Measurements from ENCODE around the gene PHLDB2.

PHLDB2 gene

GRCh38 chr3:111926266-111926676 is 67.2 kb downstream of the PHLDB2 start:
- DNase-seq = no peak

GRCh38 chr3:111928613-111929012 is 69.5 kb downstream of the PHLDB2 start:
- no peak for DNase-seq

- DNase-seq = no peak
These were observed 70.4 kb downstream of the PHLDB2 start for GRCh38 chr3:111929484-111929883.

GRCh38 chr3:111932946-111933345 is 73.9 kb downstream of the PHLDB2 start:
- no peak for DNase-seq

DNA sequence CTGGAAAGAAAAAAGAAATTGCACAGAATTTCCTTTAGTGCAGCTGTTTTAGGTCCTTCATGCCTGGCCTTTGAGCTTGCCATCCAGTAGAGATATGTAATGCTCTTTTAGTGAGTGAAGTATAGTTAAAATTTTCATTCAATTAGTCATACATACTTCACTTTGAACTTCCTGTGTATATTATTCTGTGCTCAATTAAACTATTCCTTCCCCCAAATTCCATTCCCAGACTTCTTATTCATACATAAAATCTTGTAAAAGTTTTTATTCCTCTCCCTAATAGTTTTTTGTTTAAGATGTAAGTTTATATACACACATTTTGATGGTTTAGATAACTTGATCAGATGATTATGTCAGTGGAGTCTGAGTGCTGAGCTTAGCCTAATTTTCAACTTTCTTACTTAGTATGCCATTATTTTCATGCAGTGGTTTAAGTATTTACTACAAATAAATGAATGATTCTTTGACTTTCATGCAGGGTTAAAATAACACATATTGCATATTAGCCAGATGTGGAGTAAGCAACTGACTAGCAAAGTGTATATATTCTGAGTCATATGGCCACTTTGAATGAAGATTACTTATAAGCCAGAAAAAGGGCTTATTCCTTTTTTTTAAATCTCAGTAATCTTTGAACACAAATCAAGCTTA is 77.3 kb downstream of the PHLDB2 start:
- peak; percentile 90 for DNase-seq

DNA sequence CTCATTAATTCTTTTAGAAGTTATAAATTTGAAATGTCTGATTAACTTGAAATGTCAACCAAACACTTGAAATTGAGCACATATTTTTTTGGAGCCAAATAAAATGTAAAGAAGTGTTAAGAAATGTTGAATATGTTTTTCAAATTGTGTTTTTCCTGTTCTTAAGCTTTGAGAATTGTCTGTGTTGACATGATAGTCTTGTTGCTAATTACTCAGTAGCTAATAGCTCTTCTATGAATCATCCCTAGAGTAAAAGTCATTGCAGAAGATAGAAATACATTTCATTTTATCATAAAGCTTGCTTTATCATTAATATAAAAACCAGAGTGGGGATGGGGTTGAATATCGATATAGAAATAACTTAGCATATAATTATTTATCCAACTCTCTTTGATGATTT is 77.9 kb downstream of the PHLDB2 start:
- DNase-seq = peak; percentile 57

DNA sequence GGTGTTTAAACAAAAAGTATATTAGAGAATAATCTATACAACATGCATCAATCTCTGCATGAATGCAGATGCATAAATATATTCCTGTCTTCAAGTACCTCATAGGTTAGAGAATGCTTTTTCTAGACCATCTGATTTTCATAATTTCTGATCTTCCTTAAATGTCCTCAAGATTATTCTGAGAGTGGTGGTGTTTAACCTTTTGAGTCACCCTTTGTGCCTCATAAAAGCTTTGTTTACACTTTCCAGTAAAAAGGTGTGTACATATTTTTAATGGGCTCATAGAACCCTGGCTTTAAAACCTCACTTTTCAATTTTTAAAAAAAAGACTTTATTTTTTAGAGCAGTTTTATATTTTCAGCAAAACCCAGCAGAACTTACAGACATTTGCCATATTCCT is 78.8 kb downstream of the PHLDB2 start:
- DNase-seq = no peak

GRCh38 chr3:111939873-111940272 is 80.8 kb downstream of the PHLDB2 start:
- DNase-seq = no peak

- peak; percentile 76 for DNase-seq
These were observed 84.5 kb downstream of the PHLDB2 start for GRCh38 chr3:111943533-111943932.

GRCh38 chr3:111944372-111944771 is 85.3 kb downstream of the PHLDB2 start:
- DNase-seq = peak; percentile 52

DNA sequence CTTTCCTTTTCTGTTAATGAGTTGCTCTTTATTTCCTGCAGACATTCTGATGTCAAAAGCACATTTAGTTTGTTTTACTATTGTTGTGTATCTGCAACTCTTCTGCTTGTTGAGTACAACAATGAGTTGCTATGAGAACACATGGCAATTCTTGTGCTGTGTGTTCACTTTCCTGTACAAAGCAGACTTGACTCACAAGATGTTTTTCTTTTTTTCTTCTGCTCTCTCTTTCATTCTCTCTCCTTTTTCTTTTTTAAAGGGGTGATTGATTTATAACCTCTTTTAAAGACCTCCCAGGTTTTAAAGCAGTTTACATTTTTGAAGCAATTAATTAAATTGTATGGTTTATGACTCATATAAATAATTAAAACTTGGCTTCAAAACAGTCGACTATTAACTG is 88.2 kb downstream of the PHLDB2 start:
- peak; percentile 38 for DNase-seq

DNA sequence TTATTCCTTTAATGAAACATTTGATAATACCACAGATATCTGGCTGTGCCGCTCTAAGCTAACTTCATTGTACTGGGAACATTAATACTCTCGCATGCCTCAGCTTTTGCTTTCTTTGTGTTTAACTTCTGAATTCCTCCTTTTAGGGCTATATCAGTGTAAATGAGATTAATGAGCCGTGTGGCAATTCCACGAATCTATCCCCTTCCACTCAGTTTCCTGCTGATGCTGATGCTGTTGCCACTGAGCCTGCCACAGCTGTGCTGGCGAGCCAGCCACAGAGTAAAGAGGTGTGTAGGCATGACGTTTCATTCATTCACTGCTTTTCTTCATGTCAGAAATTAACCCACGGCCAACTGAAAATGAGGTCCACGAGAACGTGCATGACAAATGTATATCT is 89.7 kb downstream of the PHLDB2 start:
- no peak for DNase-seq

- DNase-seq = no peak
These were observed 90.6 kb downstream of the PHLDB2 start for GRCh38 chr3:111949712-111950111.

DNA sequence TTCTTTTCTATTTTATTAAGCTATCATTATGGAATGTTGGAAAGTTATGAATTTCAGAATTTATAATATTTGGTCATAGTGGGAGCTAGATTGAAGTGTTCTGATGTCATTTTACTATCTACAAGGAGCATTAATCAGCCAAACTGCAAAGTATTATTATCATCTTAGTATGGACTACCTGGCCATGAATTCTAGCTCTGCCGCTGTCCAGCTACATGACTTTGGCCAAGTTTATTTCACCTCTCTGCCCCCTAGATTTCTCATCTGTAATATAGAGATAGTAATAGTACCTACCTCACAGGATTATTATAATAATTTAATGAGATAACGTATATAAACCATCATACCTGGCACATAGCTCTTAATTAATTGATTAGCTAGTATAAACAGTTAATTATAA is 92.0 kb downstream of the PHLDB2 start:
- DNase-seq = no peak

- no peak for DNase-seq
These were observed 93.0 kb downstream of the PHLDB2 start for GRCh38 chr3:111952086-111952485.

DNA sequence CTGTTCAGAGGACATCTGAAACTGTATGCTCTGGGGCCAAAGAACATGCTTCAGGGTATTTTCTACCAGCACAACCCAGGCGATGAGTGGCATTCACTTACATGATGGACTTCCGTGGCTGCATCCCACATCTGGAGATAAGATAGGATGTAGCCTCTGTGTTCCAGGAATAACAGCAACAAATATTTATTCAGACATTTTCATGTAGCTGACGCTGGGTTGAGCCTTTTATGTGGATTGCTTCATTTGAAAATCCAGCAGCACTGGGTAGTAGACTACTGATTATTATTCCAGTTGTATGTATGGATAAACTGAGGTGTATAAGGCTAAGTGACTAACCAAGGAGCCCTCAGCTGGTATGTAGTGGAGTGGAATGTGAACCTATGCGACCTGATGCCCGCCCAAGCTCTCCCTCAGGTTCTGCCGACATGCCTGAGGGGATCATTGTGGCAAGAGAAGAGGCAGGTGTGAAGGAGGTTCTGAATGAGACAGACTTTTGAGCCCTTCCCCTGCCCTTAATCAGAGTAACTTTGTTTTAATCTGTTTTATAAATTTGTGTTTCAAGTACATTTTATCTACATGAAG is 93.9 kb downstream of the PHLDB2 start:
- no peak for DNase-seq

GRCh38 chr3:111954228-111954990 is 95.3 kb downstream of the PHLDB2 start:
- DNase-seq = no peak

GRCh38 chr3:111955876-111956275 is 96.8 kb downstream of the PHLDB2 start:
- no peak for DNase-seq

GRCh38 chr3:111956449-111956848 is 97.4 kb downstream of the PHLDB2 start:
- no peak for DNase-seq

- DNase-seq = no peak
These were observed 98.1 kb downstream of the PHLDB2 start for GRCh38 chr3:111956995-111957734.

DNA sequence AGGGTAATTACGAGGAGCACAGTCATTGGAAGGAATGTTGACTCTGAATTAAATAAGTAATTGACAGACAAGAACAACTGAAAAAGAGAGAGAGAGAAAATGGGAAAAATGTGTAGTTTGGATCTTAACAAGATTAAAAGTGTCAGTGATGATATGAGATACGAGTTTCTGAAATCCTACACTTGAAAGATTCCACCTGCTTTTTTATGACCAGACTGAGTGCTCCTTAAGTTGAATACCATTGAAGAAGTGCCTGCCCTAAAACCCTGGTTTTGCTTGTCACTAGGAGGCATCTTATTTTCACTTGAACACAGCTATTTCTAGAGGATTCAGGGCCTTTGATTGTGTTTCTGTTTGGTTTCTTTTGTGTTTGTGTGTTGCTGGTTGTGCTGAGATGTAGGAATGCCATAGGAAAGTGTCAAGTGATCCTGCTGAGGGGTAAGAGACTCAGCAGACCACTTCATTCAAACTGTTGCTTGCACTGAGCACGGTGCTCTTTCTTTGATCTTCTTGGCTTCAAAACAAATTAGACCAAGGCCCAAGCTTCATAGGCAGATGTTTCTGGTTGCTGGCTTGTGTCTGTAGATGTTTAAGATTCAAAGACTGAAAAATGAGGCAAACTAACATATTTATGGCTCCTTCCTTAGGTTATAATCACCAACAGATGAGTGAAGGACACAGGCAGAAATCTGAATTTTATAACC is 102.5 kb downstream of the PHLDB2 start:
- DNase-seq = no peak

GRCh38 chr3:111963424-111963823 is 104.4 kb downstream of the PHLDB2 start:
- peak; percentile 93 for DNase-seq

GRCh38 chr3:111965484-111965883 is 106.4 kb downstream of the PHLDB2 start:
- DNase-seq = no peak
